GM12892 (cell line): ENCODE results near the gene ANKUB1.

ENCODE experiments used
- POLR2A ChIP-seq: IDR thresholded peaks from 2 replicates; pipeline ENCODE4 v1.6.1; 2011; ENCODE audit warnings: low read depth, low read length, control low read depth
- POLR2AphosphoS5 ChIP-seq: IDR thresholded peaks from 2 replicates; pipeline ENCODE4 v1.6.1; 2011; ENCODE audit warnings: low read depth, low read length, control low read depth

GRCh38 chr3:149809699-149810098, 17.3 kb upstream of the ANKUB1 start:
- TF ChIP-seq POLR2AphosphoS5, result no peak
- TF ChIP-seq POLR2A, result no peak
